GM18858 (cell line): Measurements from ENCODE around the gene BABAM2.

Experiments
- ATAC-seq: cut with Tn5 transposase; IDR thresholded peaks from one replicate; pipeline ENCODE4 v1.9.1; 2021; ENCODE audit not compliant: unreplicated experiment

Gene BABAM2

GRCh38 chr2:27906074-27906473, 15.5 kb downstream of the BABAM2 start:
- no peak for ATAC-seq

GRCh38 chr2:27907547-27907946, 17.0 kb downstream of the BABAM2 start:
- no peak for ATAC-seq

DNA sequence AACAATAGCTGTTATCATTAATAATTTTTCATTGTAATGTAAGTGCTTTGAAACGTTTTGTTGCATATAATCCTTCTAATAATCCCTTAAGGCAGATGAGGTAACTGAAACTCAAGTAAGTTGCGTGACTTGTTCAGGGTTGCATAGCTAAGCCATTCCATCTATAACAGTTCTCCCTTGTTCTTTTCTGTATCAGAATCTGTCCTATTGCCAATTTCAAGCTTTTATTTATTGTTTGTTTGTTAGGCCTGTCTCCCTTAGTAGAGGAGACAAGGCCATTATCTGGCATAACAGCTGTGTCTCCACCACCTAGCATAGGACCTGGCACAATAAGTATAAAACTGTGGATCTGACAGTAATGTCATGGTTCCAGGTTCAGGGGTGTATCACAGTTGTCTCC, 19.4 kb downstream of the BABAM2 start:
- ATAC-seq: no peak

DNA sequence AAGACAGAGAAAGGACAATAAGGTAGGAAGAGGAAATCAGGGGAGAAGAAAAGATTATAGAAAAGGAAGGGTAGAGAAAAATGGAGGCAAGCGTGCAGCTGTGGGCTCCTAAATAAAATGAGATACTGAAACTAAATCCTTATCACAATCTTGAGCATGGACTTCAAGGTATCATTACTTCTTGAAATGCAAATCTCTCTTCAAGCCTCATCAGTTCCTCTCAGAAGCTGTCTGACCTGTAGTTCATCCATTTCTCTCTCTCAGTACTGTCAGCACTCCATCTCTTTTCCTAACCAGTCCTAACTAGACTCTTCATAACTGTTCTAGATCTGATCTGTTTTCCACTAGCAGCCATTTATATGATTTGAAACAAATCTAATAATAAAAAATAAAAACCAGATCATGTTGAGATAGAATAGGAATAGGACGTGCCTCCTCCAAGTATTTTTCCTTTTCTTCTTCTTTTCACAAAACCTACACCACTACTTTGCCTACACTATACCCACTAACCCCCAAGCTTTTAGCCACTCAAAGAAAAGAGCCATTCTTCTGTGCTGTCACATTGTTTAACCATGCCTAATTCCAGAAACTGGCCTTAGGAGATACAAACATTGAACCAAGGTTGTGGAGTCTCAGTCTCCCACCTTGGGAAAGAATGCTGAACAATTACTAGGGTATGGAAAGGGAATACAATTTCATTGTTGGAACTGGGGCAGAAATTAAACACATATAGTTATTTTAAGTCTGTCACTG, 21.1 kb downstream of the BABAM2 start:
- no peak for ATAC-seq

- ATAC-seq: no peak
These were observed 22.0 kb downstream of the BABAM2 start for GRCh38 chr2:27912512-27912911.

DNA sequence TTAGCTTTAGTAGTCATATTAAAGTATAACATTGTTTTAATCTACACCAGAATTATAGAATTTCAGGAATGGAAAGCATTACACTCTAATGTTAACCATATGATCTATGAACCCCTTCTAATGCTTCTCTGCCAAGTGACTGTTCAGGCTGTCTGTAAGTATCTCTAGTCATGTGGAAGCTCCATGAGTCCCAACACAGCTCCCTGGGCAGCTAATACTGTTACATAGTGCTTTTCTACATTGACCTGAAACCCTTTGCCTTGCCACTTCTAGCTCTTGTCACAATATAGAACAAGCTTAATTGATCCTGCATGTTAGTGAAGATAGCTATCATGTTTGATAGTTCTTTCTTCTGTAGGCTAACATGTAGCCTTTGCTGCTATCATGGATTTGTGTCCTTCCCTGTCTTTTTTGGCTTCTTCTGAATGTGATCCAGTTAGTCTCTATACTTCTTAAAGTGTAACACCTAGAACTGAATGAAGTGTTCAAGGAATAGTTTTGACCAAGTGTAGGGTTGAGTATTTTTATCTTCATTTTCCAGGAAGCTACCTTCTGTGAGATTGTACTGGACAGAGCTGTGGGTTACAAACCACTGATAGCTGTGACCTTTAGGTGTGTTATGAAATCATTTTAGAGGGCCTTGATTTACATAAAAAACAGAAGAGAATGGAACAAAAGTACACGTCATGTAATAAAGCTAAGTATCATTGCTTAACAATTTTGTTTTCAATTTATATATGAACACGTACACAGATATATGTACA, 23.7 kb downstream of the BABAM2 start:
- no peak for ATAC-seq

DNA sequence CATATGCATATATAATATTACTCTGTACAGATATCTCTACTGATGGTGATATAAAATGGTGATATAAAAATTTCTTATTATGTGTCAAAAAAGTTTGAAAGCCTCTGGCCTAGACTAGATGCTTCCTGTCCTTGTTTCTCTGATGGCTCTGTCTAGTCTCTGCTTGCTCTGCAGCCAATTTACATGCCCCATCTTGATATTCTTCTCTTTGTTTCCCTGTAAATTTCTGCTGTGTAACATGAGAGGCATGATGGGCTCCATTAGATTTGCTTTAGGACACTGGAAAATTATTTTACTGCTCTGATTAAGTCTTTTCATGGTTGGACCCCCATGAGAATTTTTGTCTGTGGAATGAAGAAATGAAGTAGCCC, 24.3 kb downstream of the BABAM2 start:
- no peak for ATAC-seq

DNA sequence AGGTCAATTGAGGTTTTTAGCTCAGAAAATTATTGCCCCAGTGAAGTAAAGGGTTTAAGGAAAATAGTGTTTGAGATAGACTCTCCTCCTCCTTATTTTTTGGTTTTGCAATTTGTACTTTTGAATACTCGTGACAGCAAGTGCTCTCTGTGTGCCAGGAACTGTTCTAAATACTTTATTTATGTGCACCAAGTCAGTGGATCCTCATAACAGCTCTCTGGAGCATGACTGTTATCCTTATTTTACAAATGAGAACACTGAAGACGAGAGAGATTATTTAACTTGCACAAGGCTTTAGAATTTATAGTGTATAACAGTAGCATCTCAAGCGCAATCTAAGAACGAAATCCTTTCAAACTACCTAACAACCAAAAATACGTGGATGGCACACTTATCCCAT, 24.7 kb downstream of the BABAM2 start:
- ATAC-seq: no peak

GRCh38 chr2:27915874-27916273, 25.3 kb downstream of the BABAM2 start:
- ATAC-seq: no peak

DNA sequence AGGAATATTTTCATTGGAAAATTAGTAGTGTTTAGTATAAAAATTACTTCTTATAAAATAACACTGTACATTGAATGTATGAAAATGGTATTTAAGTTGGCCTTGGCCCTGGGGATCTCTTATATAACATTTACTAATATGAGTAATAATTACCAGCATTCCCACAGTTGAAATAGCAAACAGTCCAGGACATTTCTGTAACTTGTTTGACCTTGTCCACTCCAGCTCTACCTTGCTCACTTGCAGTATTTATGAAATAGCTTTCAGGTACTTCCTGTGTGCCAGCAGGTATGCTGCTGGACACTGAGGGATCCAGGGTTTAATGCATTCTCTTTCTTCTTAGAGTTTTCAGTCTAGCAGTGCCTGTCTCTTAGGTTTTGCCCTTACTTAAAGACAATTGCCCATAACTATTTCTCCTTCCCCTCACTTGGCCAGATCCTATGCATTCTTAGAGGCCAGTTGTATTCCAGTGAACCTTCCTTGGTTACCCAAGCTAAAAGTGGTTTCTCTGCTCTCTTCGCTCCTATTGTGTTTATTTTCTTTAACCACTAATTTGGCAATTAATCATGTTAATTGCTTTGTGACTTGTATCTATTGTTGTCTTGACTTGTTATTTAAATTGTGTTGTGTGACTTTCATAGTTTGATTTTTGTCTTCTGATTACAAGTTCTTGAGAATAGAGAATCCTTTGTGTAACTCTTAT, 25.9 kb downstream of the BABAM2 start:
- no peak for ATAC-seq

DNA sequence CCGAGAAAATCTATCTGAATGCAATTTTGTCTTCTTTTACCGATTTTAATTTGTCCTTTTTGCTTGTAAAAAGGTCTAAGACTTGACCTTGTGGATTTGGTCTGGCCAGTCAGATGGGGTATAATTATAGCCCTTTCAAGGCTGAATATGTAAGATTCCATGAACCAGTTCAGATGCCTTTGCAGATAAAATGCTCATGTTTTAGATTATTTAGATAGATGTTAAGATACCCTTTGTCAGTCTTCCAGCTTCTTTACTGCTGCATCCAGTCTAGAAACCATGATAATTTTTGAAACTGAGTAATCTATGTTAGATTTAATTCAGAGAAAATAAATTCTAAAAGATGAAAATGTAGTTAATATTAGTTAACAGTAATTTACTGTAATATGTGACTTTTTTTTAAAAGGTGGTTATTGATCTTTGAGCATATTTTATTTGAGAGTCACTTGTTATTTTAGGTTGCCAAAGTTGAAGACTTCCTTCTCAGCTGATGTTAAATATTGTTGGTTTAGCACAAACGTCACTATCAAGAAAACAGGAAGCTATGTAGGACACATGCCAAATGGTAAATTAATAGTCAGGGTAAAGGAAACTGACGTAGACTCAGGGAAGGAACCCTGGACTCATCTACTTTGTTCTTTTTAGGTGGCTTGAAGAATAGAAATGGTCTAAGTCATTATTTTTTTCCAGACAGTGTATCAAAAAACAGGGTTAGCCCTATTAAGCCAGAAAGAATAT, 29.8 kb downstream of the BABAM2 start:
- no peak for ATAC-seq

GRCh38 chr2:27921424-27921823, 30.9 kb downstream of the BABAM2 start:
- no peak for ATAC-seq

DNA sequence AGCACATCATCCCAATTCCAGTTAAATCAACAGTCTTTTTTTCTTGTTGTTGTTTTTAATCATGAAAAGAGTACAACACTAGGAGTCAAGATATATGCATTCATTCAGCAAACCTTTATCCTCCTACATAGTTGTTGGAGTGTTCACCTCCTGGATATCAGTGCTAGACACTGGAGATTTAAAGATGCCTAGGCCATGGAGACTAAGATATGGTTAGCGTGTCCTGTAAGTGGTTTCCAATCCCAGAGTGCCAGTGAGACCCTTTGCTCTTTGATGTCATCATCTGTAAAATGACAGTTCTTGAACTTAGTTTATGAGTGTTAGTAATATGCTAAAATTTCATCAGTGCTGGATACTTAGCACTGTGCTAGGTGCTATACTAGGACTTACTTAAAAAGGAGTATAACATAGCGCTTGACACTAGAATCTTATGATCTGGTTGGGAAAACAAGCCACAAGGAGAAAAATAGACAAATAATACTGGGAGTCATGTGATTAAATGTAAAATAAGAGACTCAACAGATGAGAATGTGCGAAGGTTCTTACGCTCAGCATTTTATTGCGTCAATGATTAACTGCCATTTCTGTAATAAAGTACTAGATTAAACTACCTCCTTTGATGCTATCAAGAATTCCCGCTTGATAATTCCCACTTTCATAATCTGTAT, 31.5 kb downstream of the BABAM2 start:
- no peak for ATAC-seq

GRCh38 chr2:27922842-27923241, 32.3 kb downstream of the BABAM2 start:
- no peak for ATAC-seq

DNA sequence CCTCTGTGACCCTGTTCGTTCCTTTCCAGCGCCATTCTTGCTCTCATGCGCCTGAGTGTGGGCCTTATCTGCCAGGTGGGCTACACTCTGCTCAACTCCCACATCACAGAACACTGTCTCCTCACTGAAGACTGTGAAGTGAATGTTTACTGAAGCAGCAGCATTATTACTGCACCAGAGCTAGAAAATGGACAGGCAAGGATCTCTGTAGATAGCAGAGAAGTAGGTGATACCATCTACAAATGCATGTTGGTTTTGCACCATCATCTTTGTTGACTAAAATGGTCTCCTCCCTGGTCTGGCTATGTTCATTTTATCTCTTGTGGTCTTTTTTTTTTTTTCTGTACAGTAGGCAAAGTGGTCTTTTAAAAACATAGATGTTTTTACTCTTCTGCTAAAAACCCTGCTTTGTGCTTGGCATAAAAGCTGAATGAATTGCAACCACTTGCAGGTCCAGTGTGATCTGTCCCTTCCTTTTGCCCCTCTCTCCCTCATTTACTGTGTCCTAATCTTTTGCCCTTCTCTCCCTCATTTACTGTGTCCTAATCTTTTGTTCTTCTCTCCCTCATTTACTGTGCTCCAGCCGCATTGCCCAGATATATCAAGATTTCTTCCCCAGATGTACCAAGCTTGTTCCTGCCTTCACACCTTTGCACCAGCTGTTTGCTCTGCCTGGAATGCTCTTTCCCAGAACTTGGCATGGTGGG, 35.4 kb downstream of the BABAM2 start:
- ATAC-seq: no peak

DNA sequence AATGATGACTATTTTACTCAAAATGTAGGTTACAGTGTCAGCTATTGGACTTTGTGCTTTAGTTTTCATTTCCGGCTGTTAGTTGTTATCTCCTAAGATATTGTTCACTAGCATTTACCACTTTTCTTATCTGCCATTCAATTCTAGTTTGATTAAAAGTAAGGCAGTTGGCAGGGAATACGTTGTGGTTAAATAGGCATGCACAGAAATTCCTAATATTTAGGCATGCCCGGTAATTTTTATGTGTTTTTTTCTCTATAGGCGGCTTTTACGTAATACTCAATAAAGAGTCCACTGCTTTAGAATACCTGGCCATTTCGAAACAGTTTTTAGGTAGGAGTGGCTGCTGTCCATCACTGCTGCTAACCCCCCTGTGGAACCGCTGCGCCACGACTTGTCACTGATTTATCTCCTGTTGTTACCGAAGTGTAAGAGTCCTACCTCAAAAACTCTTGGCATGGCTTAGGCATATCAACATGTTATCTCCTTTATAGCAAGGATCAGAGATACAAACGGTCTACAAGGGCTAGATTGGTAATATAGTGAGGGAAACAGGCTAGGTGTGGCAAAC, 39.5 kb downstream of the BABAM2 start:
- no peak for ATAC-seq

DNA sequence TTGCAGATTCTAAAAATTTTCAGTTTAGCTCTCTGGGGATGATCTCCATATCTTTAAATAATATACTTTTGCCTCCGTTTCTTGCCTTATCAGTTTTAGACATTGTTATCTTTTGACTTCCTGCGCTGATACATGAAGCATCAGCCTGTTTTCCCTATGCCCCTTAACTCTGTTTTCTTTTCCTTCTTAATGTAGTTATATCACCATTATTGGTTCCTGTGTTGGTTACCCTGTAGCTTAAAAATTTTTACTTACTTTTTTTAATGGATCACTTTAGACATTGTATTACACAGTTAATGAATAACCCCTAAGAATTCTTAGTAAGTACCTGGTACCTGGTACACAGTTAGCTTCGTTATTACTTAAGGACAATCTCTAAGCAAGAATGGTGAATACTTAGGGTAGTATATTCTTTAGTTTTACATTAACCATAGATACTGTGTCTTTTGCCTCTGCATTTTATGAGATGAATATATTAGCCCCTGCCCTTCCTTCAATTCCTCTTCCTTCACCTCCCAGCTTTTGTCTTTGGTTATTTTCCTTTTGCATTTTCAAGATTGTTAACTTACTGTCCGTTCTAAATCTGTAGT, 40.9 kb downstream of the BABAM2 start:
- no peak for ATAC-seq

DNA sequence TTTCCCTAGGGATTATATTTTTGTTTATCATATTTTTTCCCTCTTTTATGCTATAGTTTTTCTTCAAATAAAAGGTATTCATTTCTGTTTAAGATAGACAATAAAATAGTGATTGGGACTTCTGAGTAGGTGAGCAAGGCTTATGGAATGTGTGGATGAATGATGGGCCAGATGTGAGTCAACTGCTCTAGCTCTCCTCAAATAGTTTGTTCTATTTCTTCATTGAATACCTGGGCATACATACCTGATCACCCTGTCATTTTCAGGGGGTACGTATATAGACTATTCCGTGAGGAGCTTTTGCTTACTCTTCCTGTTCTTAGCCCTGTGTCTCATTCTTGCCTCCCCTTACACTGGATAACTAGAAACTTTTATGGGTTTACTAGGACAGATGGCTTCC, 41.9 kb downstream of the BABAM2 start:
- ATAC-seq: no peak

DNA sequence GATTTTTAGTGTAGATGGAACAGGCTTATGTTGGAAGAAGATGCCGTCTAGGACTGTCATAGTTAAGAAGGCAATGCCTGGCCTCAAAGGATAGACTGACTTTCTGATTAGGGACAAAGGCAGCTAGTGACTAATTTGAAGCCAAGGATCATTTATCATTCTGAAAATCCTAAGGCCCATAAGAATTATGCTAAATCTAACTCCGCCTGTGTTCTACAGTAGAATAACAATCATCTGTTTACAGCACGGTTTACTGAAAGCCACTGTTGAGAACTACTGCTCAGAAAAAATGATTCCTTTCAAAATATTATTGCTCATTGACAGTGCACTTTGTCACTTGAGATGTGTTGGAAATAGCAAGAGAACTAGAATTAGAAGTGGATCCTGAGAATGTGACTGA, 44.5 kb downstream of the BABAM2 start:
- ATAC-seq: no peak
